K562 (cell line): ENCODE data around the gene MPC2. TPM values are rescaled to one million over a fixed set of nuclear protein-coding genes. Genes with fewer than 3 reads are reported as not detected.
A peak's percentile ranks its signal among the peaks of the same experiment; 100 is the strongest.

Source experiments
- ATAC-seq: fragments of 200-7000 bp; cut with Tn5 transposase; 3 replicates; pipeline ENCODE4 v1.9.1; 2020; ENCODE audit warnings: moderate library complexity
- BruUV-seq: library from RNA; stranded (reverse); fragments of 400-500 nt; replicated peaks from 2 replicates; lab custom pipeline; 2021; lab: Mats Ljungman, UMichigan
- CTCF ChIA-PET: fragments of 300-600 bp; formaldehyde crosslinking; extraction: SDS; loops from one replicate; lab custom pipeline; 2021; ENCODE audit warnings: low intra/inter-chr PET ratio; lab: Yijun Ruan, JAX
- POLR2A ChIA-PET: fragments of 300-600, 350-650 bp; sonication (Branson Sonifier 250); formaldehyde crosslinking; extraction: SDS; loops from one replicate; lab custom pipeline; 2021; ENCODE audit warnings: antibody characterized with exemption, inconsistent platforms; lab: Yijun Ruan, JAX
- DNase-seq, 4 experiments: peaks; one replicate each; pipeline versions ENCODE4 v3.0.0 to v3.0.0-alpha.2; 2011 to 2018; ENCODE audit warnings: low spot score in 3 of 4, mixed read lengths in 3 of 4; ENCODE audit errors: extremely low read depth in 1 of 4
- FAIRE-seq: peaks from 2 replicates; lab custom pipeline; 2011; peaks lifted over from hg19 to GRCh38; lab: Jason Lieb, UNC
- H2AFZ ChIP-seq: 2 replicates; pipeline ENCODE4 v1.6.0; 2011; ENCODE audit warnings: low read depth, low read length, control low read depth, inconsistent platforms
- H3K27ac ChIP-seq: fragments of 200-600 bp; 3 replicates; pipeline ENCODE4 v1.8.0; 2011; ENCODE audit warnings: low read depth, mild to moderate bottlenecking, control low read depth, inconsistent platforms, low read length, moderate library complexity, mixed read lengths; ENCODE audit errors: extremely low read depth
- H3K27me3 ChIP-seq, 2 experiments: fragments of 300-600 bp in 1 of 2; 2 replicates in 1 of 2; 3 replicates in 1 of 2; pipeline versions ENCODE4 v1.6.0 to v1.8.0; 2011; ENCODE audit warnings: inconsistent platforms in 2 of 2, low read length in 2 of 2, mild to moderate bottlenecking in 1 of 2, mixed read lengths in 1 of 2, moderate library complexity in 1 of 2; ENCODE audit not compliant: control insufficient read depth in 2 of 2, insufficient read depth in 2 of 2
- H3K36me3 ChIP-seq: fragments of 300-600 bp; 3 replicates; pipeline ENCODE4 v1.8.0; 2011; ENCODE audit warnings: mild to moderate bottlenecking, low read length, inconsistent platforms; ENCODE audit not compliant: control insufficient read depth, insufficient read depth
- H3K4me1 ChIP-seq, 2 experiments: fragments of 200-600 bp in 1 of 2; replicated peaks in 1 of 2; 2 replicates in 1 of 2; 3 replicates in 1 of 2; pipeline versions ENCODE4 v1.5.1 to v1.8.0; 2011; ENCODE audit warnings: inconsistent platforms in 2 of 2, low read length in 2 of 2, mild to moderate bottlenecking in 1 of 2, mixed read lengths in 1 of 2, moderate library complexity in 1 of 2; ENCODE audit not compliant: control insufficient read depth in 2 of 2, insufficient read depth in 2 of 2
- H3K4me2 ChIP-seq: 2 replicates; pipeline ENCODE4 v1.6.1; 2011; ENCODE audit warnings: low read length, control low read depth, inconsistent platforms, mixed read lengths; ENCODE audit not compliant: insufficient read depth
- H3K4me3 ChIP-seq: fragments of 200-600 bp; sonication (generic), shearing (Covaris generic); 2 replicates; pipeline ENCODE4 v1.5.1; 2016; ENCODE audit warnings: control low read depth, inconsistent platforms
- H3K79me2 ChIP-seq: fragments of 200-600 bp; 3 replicates; pipeline ENCODE4 v1.8.0; 2011; ENCODE audit warnings: low read length, inconsistent platforms; ENCODE audit not compliant: control insufficient read depth, insufficient read depth
- H3K9ac ChIP-seq, 2 experiments: 2 replicates each; pipeline versions ENCODE4 v1.6.0 to v1.6.1; 2011; ENCODE audit warnings: low read depth in 2 of 2, low read length in 2 of 2, control low read depth in 1 of 2, inconsistent platforms in 1 of 2, mild to moderate bottlenecking in 1 of 2, mixed read lengths in 1 of 2; ENCODE audit not compliant: insufficient read depth in 1 of 2
- H3K9me1 ChIP-seq: one replicate; pipeline ENCODE4 v1.6.0; 2011; ENCODE audit warnings: inconsistent platforms, mild to moderate bottlenecking, low read length, moderate library complexity; ENCODE audit not compliant: control insufficient read depth, insufficient read depth
- H3K9me3 ChIP-seq: replicated peaks from 2 replicates; pipeline ENCODE4 v1.5.1; 2011; ENCODE audit warnings: low read depth, low read length, inconsistent platforms; ENCODE audit not compliant: control insufficient read depth, insufficient read depth
- H4K20me1 ChIP-seq: replicated peaks from 2 replicates; pipeline ENCODE4 v1.6.1; 2011; ENCODE audit warnings: low read length, inconsistent platforms, mixed read lengths; ENCODE audit not compliant: control insufficient read depth, insufficient read depth
- C11orf30 ChIP-seq: fragments of 450-650 bp; IDR thresholded peaks from 2 replicates; pipeline ENCODE4 v1.6.1; 2016; ENCODE audit warnings: low read depth, mild to moderate bottlenecking
- CTCF ChIP-seq, 3 experiments: IDR thresholded peaks in 2 of 3; conservative IDR thresholded peaks in 1 of 3; 2 replicates each; pipeline ENCODE4 v1.5.1; 2011 to 2012; ENCODE audit warnings: low read length in 3 of 3, mild to moderate bottlenecking in 3 of 3, control low read depth in 2 of 3, improper control_type of control experiment in 1 of 3, inconsistent platforms in 1 of 3, low read depth in 1 of 3, mixed read lengths in 1 of 3, moderate library complexity in 1 of 3; ENCODE audit not compliant: insufficient read depth in 2 of 3
- DEAF1 ChIP-seq: fragments of 450-650 bp; formaldehyde crosslinking; IDR thresholded peaks from 2 replicates; pipeline ENCODE4 v1.4.0; 2020; ENCODE audit warnings: mild to moderate bottlenecking, moderate library complexity
- DNMT1 ChIP-seq: fragments of 450-650 bp; IDR thresholded peaks from 2 replicates; pipeline ENCODE4 v1.6.1; 2016; ENCODE audit warnings: antibody characterized with exemption, mild to moderate bottlenecking
- E2F3 ChIP-seq: fragments of 250-450 bp; sonication (Bioruptor Pico); IDR thresholded peaks from 2 replicates; pipeline ENCODE4 v1.4.0; 2020; ENCODE audit warnings: mild to moderate bottlenecking
- FOXM1 ChIP-seq, 2 experiments: fragments of 450-650 bp in 1 of 2; sonication (generic) in 1 of 2; formaldehyde crosslinking in 1 of 2; IDR thresholded peaks; 2 replicates each; pipeline versions ENCODE4 v1.6.1 to v1.9.0; 2017 to 2022; ENCODE audit warnings: low read depth in 2 of 2, mild to moderate bottlenecking in 2 of 2, missing genetic modification reagents in 1 of 2, moderate library complexity in 1 of 2
- MTA2 ChIP-seq: fragments of 450-650 bp; IDR thresholded peaks from 2 replicates; pipeline ENCODE4 v1.6.1; 2016; ENCODE audit warnings: low read depth
- MXI1 ChIP-seq: IDR thresholded peaks from 2 replicates; pipeline ENCODE4 v1.6.1; 2011; ENCODE audit warnings: low read depth, mild to moderate bottlenecking, improper control_type of control experiment, low read length
- NCOA4 ChIP-seq: fragments of 450-650 bp; IDR thresholded peaks from 2 replicates; pipeline ENCODE4 v1.6.1; 2018; ENCODE audit warnings: mild to moderate bottlenecking; ENCODE audit not compliant: partially characterized antibody
- OTX1 ChIP-seq: fragments of 450-650 bp; formaldehyde crosslinking; IDR thresholded peaks from 2 replicates; pipeline ENCODE4 v1.4.0; 2022; ENCODE audit warnings: mild to moderate bottlenecking
- PCBP1 ChIP-seq: fragments of 200-400 bp; formaldehyde crosslinking; IDR thresholded peaks from 2 replicates; pipeline ENCODE4 v1.6.1; 2018; ENCODE audit warnings: mild to moderate bottlenecking, low read depth, low read length; ENCODE audit not compliant: poor library complexity, severe bottlenecking
- POLR2H ChIP-seq: IDR thresholded peaks from 2 replicates; pipeline ENCODE4 v1.6.1; 2016; ENCODE audit warnings: missing genetic modification characterization, low read depth, mild to moderate bottlenecking, control low read depth, missing compliant biosample characterization, moderate library complexity
- ZFP1 ChIP-seq: fragments of 450-650 bp; formaldehyde crosslinking; IDR thresholded peaks from 2 replicates; pipeline ENCODE4 v1.4.0; 2020; ENCODE audit warnings: mild to moderate bottlenecking, mixed read lengths
- ZNF316 ChIP-seq: fragments of 450-650 bp; IDR thresholded peaks from 2 replicates; pipeline ENCODE4 v1.6.1; 2016
- ZNF764 ChIP-seq: fragments of 250-450 bp; sonication (Bioruptor Pico); IDR thresholded peaks from 2 replicates; pipeline ENCODE4 v1.4.0; 2020; ENCODE audit warnings: low read depth, mild to moderate bottlenecking, moderate library complexity
- WGBS: fragments of 100-300 bp; shearing (Covaris generic); methylation state at CpG from one replicate; pipeline ENCODE4 v1.1.6; 2016; ENCODE audit warnings: low coverage, mixed read lengths; ENCODE audit not compliant: insufficient coverage; ENCODE audit errors: missing lambda C conversion rate; 5-methylcytosine and 5-hydroxymethylcytosine counted together
- in situ Hi-C: fragments of 300-500 bp; cut with MboI; formaldehyde crosslinking; loops from 4 replicates; pipeline ENCODE4 v1.15.0; 2018; ENCODE audit warnings: inconsistent platforms, mixed read lengths
- intact Hi-C: fragments of 100-400 bp; cut with micrococcal nuclease; formaldehyde crosslinking; loops from 2 replicates; pipeline ENCODE4 v1.14.2; 2022
- polyA plus RNA-seq, 8 experiments: library from polyadenylated mRNA; depleted of rRNA in 4 of 8; stranded (reverse) in 5 of 8; unstranded in 3 of 8; fragments of >200 nt; fragmentation: Nextera tagmentation in 2 of 8; fragmentation: Illumina TruSeq in 1 of 8; extraction: Ambion mirVana in 2 of 8; extraction: Trizol in 1 of 8; gene quantifications; 2 replicates each; pipeline versions ENCODE4 v1.2.1 to v1.2.3, GENCODE V29; 2011 to 2014; ENCODE audit warnings: inconsistent platforms in 1 of 8, missing spikeins in 1 of 8
- total RNA-seq, 7 experiments: library from RNA; depleted of rRNA in 6 of 7; stranded (reverse); fragments of >200 nt in 6 of 7; fragmentation: Illumina TruSeq in 2 of 7; extraction: Trizol in 2 of 7; gene quantifications; 2 replicates each; pipeline versions ENCODE4 v1.2.1 to v1.2.3, GENCODE V29; 2011 to 2021; ENCODE audit warnings: low replicate concordance in 1 of 7
- TF ChIP-seq, protein P1 (sequence below): fragments of 250-450 bp; sonication (Bioruptor Pico); IDR thresholded peaks from 2 replicates; pipeline ENCODE4 v1.4.0; 2020; ENCODE audit warnings: mild to moderate bottlenecking, moderate library complexity, borderline replicate concordance

The MPC2 gene
- total and polyA plus RNA-seq, 9 of the 15 experiments (the other 6 are each of a cell fraction or from before 2014, with no cell fraction given): 70.7 to 179 (median 144) TPM

- Histone ChIP-seq H3K9me3 (no peaks in the 10 kb centered on the region), H3K4me2 (peak overlapping the region; percentile 30), H3K27me3 (no peaks in the 10 kb centered on the region), H3K4me1 (peaks cover 28 to 55% of the 10 kb centered on the region in 2 experiments), H2AFZ (peak overlapping the region; percentile 24; the same call in 1 of the 2 replicates), H3K9me1 (no peaks in the 10 kb centered on the region), H3K9ac (peak overlapping the region in 1 of 2 experiments; percentile 67; a peak in 2 of 4 replicates), H3K79me2 (peaks cover 94% of the 10 kb centered on the region), H4K20me1 (no peaks in the 10 kb centered on the region), H3K27ac (peak overlapping the region; percentile 76), H3K4me3 (no peak overlapping the region), H3K36me3 (peaks cover 26% of the 10 kb centered on the region)
- no TSS peak for BruUV-seq
- ATAC-seq: peak; percentile 17
- DNase-seq: no peak
- in situ Hi-C loops: no loop called here
- CTCF ChIA-PET: no interaction called here
- intact Hi-C loops: loop anchor here (5.0 kb wide), 1 partner anchor 202 kb away; the partner anchor contains the start of gene MPZL1
- POLR2A ChIA-PET: interaction anchor here (1.4 to 1.7 kb wide), 3 partner anchors 10 to 13 kb away, joined by 3 to 11 read pairs (median 8); partner anchors contain the start of genes ADCY10, DCAF6 and MPC2
- no peak for FAIRE-seq
- WGBS: 18% methylated on average over 2 of the region's 2 CpGs
- TF ChIP-seq POLR2H (tag): peak; percentile 53; the same call in 1 of the 2 replicates
- no peak for TF ChIP-seq NCOA4
- TF ChIP-seq E2F3 (CRISPR knock-in tag): no peak
- no peak for TF ChIP-seq PCBP1
- TF ChIP-seq, protein P1, sequence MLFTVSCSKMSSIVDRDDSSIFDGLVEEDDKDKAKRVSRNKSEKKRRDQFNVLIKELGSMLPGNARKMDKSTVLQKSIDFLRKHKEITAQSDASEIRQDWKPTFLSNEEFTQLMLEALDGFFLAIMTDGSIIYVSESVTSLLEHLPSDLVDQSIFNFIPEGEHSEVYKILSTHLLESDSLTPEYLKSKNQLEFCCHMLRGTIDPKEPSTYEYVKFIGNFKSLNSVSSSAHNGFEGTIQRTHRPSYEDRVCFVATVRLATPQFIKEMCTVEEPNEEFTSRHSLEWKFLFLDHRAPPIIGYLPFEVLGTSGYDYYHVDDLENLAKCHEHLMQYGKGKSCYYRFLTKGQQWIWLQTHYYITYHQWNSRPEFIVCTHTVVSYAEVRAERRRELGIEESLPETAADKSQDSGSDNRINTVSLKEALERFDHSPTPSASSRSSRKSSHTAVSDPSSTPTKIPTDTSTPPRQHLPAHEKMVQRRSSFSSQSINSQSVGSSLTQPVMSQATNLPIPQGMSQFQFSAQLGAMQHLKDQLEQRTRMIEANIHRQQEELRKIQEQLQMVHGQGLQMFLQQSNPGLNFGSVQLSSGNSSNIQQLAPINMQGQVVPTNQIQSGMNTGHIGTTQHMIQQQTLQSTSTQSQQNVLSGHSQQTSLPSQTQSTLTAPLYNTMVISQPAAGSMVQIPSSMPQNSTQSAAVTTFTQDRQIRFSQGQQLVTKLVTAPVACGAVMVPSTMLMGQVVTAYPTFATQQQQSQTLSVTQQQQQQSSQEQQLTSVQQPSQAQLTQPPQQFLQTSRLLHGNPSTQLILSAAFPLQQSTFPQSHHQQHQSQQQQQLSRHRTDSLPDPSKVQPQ: 0 out of 2 replicates have a peak, but pooled peaks have one; percentile 12
- no peak for TF ChIP-seq MTA2
- no peak for TF ChIP-seq MXI1
- no peak for TF ChIP-seq ZNF764 (CRISPR knock-in tag)
- TF ChIP-seq DNMT1: no peak
- no peak for TF ChIP-seq CTCF (IDR thresholded peaks at IDR 0.05 in 2 of 3, conservative IDR thresholded peaks at IDR 0.05 in 1 of 3; ENCODE audit: insufficient read depth in 2 of 3, low read depth in 1 of 3, low read length in 3 of 3)
- peak; percentile 81 for TF ChIP-seq FOXM1 (IDR thresholded peaks at IDR 0.05; ENCODE audit: low read depth)
- TF ChIP-seq FOXM1 (CRISPR knock-in tag; IDR thresholded peaks at IDR 0.05; ENCODE audit: low read depth): no peak
- TF ChIP-seq ZNF316: peak; percentile 99
- no peak for TF ChIP-seq DEAF1 (CRISPR knock-in tag)
- TF ChIP-seq ZFP1 (CRISPR knock-in tag): 0 out of 2 replicates have a peak, but pooled peaks have one; percentile 9
- TF ChIP-seq C11orf30: peak; percentile 97
- no peak for TF ChIP-seq OTX1 (CRISPR knock-in tag)
These were observed 12.2 kb downstream of the MPC2 start for GRCh38 chr1:167924543-167925231.
